H9 (cell line): ENCODE measurements around the gene JARID2. TPM values are rescaled to one million over a fixed set of nuclear protein-coding genes. Genes with fewer than 3 reads are reported as not detected.

ENCODE experiments used
- DNase-seq: peaks from one replicate; pipeline ENCODE4 v3.0.0-alpha.2; 2017
- H2AFZ ChIP-seq: one replicate; pipeline ENCODE4 v1.6.1; 2013; ENCODE audit warnings: mild to moderate bottlenecking, low read length, control low read depth, moderate library complexity
- H2AK5ac ChIP-seq: 2 replicates; pipeline ENCODE4 v1.6.1; 2013; ENCODE audit warnings: low read length, control low read depth, mixed read lengths; ENCODE audit not compliant: insufficient read length
- H2BK120ac ChIP-seq: one replicate; pipeline ENCODE4 v1.6.1; 2013; ENCODE audit warnings: low read depth, mild to moderate bottlenecking, low read length, control low read depth, inconsistent platforms; ENCODE audit not compliant: poor library complexity, severe bottlenecking
- H2BK12ac ChIP-seq: 2 replicates; pipeline ENCODE4 v1.6.1; 2013; ENCODE audit warnings: low read length, control low read depth, mixed read lengths, low read depth; ENCODE audit not compliant: insufficient read length
- H2BK15ac ChIP-seq: 2 replicates; pipeline ENCODE4 v1.6.1; 2013; ENCODE audit warnings: low read depth, low read length, control low read depth
- H2BK20ac ChIP-seq: one replicate; pipeline ENCODE4 v1.6.1; 2013; ENCODE audit warnings: low read depth, mild to moderate bottlenecking, low read length, control low read depth, inconsistent platforms; ENCODE audit not compliant: poor library complexity, severe bottlenecking
- H2BK5ac ChIP-seq: 2 replicates; pipeline ENCODE4 v1.6.1; 2013; ENCODE audit warnings: low read length, control low read depth, mixed read lengths; ENCODE audit not compliant: insufficient read length
- H3K14ac ChIP-seq: 2 replicates; pipeline ENCODE4 v1.6.1; 2013; ENCODE audit warnings: low read length, control low read depth; ENCODE audit not compliant: insufficient read depth
- H3K18ac ChIP-seq: 2 replicates; pipeline ENCODE4 v1.6.1; 2013; ENCODE audit warnings: low read depth, mild to moderate bottlenecking, mixed read lengths, low read length, control low read depth; ENCODE audit not compliant: insufficient read length
- H3K23ac ChIP-seq: 2 replicates; pipeline ENCODE4 v1.6.1; 2013; ENCODE audit warnings: low read length, control low read depth, mixed read lengths, low read depth; ENCODE audit not compliant: insufficient read length
- H3K23me2 ChIP-seq: 2 replicates; pipeline ENCODE4 v1.6.1; 2013; ENCODE audit warnings: low read depth, mild to moderate bottlenecking, mixed read lengths, low read length, control low read depth; ENCODE audit not compliant: insufficient read length, poor library complexity, severe bottlenecking
- H3K27ac ChIP-seq: 2 replicates; pipeline ENCODE4 v1.5.1; 2013; ENCODE audit warnings: low read length, control low read depth, mixed read lengths, low read depth; ENCODE audit not compliant: insufficient read length
- H3K27me3 ChIP-seq: 2 replicates; pipeline ENCODE4 v1.6.1; 2013; ENCODE audit warnings: low read length, control low read depth, inconsistent platforms; ENCODE audit not compliant: insufficient read depth
- H3K4ac ChIP-seq: 2 replicates; pipeline ENCODE4 v1.6.1; 2013; ENCODE audit warnings: low read depth, mild to moderate bottlenecking, control low read depth, inconsistent platforms, low read length, moderate library complexity
- H3K4me1 ChIP-seq: 2 replicates; pipeline ENCODE4 v1.6.1; 2013; ENCODE audit warnings: low read length, control low read depth, inconsistent platforms; ENCODE audit not compliant: insufficient read depth
- H3K4me2 ChIP-seq: 2 replicates; pipeline ENCODE4 v1.6.1; 2013; ENCODE audit warnings: low read length, control low read depth, mixed read lengths; ENCODE audit not compliant: insufficient read length, insufficient read depth
- H3K56ac ChIP-seq: 2 replicates; pipeline ENCODE4 v1.6.1; 2013; ENCODE audit warnings: low read depth, mild to moderate bottlenecking, mixed read lengths, low read length, control low read depth; ENCODE audit not compliant: insufficient read length
- H3K79me1 ChIP-seq: 2 replicates; pipeline ENCODE4 v1.6.1; 2013; ENCODE audit warnings: low read depth, mild to moderate bottlenecking, moderate library complexity, low read length, control low read depth, inconsistent platforms; ENCODE audit not compliant: insufficient read depth, poor library complexity, severe bottlenecking
- H3K79me2 ChIP-seq: 2 replicates; pipeline ENCODE4 v1.6.1; 2013; ENCODE audit warnings: low read length, control low read depth, inconsistent platforms; ENCODE audit not compliant: insufficient read depth
- H3K9ac ChIP-seq: 2 replicates; pipeline ENCODE4 v1.6.1; 2013; ENCODE audit warnings: low read length, control low read depth, mixed read lengths; ENCODE audit not compliant: insufficient read length; ENCODE audit errors: extremely low read depth
- H3K9me3 ChIP-seq: one replicate; pipeline ENCODE4 v1.6.1; 2013; ENCODE audit warnings: low read depth, low read length, inconsistent platforms; ENCODE audit not compliant: control insufficient read depth
- H3T11ph ChIP-seq: one replicate; pipeline ENCODE4 v1.6.1; 2013; ENCODE audit warnings: mild to moderate bottlenecking, low read length, control low read depth, inconsistent platforms
- H4K20me1 ChIP-seq: one replicate; pipeline ENCODE4 v1.6.1; 2013; ENCODE audit not compliant: control insufficient read depth, insufficient read length, insufficient read depth
- H4K5ac ChIP-seq: 2 replicates; pipeline ENCODE4 v1.6.1; 2013; ENCODE audit warnings: low read depth, mild to moderate bottlenecking, mixed read lengths, low read length, control low read depth; ENCODE audit not compliant: insufficient read length
- H4K8ac ChIP-seq: replicated peaks from 2 replicates; pipeline ENCODE4 v1.6.1; 2013; ENCODE audit warnings: low read length, control low read depth, mixed read lengths, low read depth; ENCODE audit not compliant: insufficient read length
- H4K91ac ChIP-seq: 2 replicates; pipeline ENCODE4 v1.6.1; 2013; ENCODE audit warnings: low read depth, mild to moderate bottlenecking, moderate library complexity, mixed read lengths, low read length, control low read depth; ENCODE audit not compliant: insufficient read length
- H3K27ac Mint-ChIP-seq, 3 experiments: 2 replicates in 2 of 3; 3 replicates in 1 of 3; pipeline ENCODE4 v1.8.0; 2020 to 2021; ENCODE audit warnings: mixed read lengths in 3 of 3, mild to moderate bottlenecking in 1 of 3, moderate library complexity in 1 of 3
- H3K27me3 Mint-ChIP-seq: 2 replicates; pipeline ENCODE4 v1.8.0; 2021; ENCODE audit warnings: low read depth, mild to moderate bottlenecking, moderate library complexity, mixed read lengths
- H3K36me3 Mint-ChIP-seq, 3 experiments: 2 replicates in 2 of 3; 3 replicates in 1 of 3; pipeline ENCODE4 v1.8.0; 2020 to 2021; ENCODE audit warnings: low read depth in 3 of 3, mixed read lengths in 3 of 3; ENCODE audit not compliant: insufficient read depth in 1 of 3
- H3K4me1 Mint-ChIP-seq, 2 experiments: 2 replicates each; pipeline ENCODE4 v1.8.0; 2020; ENCODE audit warnings: mixed read lengths in 2 of 2
- H3K4me3 Mint-ChIP-seq, 2 experiments: 2 replicates in 1 of 2; 3 replicates in 1 of 2; pipeline ENCODE4 v1.8.0; 2020 to 2021; ENCODE audit warnings: mild to moderate bottlenecking in 2 of 2, mixed read lengths in 2 of 2, moderate library complexity in 1 of 2
- H3K9me3 Mint-ChIP-seq, 2 experiments: 2 replicates in 1 of 2; 3 replicates in 1 of 2; pipeline ENCODE4 v1.8.0; 2020; ENCODE audit warnings: mild to moderate bottlenecking in 2 of 2, mixed read lengths in 2 of 2, moderate library complexity in 1 of 2
- WGBS: extraction: QIAGEN DNeasy Blood & Tissue Kit; methylation state at CpG from one replicate; pipeline ENCODE4 v1.1.7; 2013; ENCODE audit warnings: missing lambda C conversion rate, low lambda C conversion rate, mixed read lengths; ENCODE audit not compliant: insufficient read length; ENCODE audit errors: extremely low coverage; 5-methylcytosine and 5-hydroxymethylcytosine counted together
- total RNA-seq: library from RNA; stranded (reverse); gene quantifications from 2 replicates; pipeline ENCODE4 v1.2.1, GENCODE V29; 2021
- TF ChIP-seq, protein P1 (sequence below): fragments of 200-600 bp; sonication (generic); conservative IDR thresholded peaks from 3 replicates; pipeline ENCODE4 v1.8.0; 2021; ENCODE audit warnings: antibody characterized with exemption, mild to moderate bottlenecking

The JARID2 gene
- total RNA-seq, 1 experiment from 2014 or later, result 174 TPM

DNA sequence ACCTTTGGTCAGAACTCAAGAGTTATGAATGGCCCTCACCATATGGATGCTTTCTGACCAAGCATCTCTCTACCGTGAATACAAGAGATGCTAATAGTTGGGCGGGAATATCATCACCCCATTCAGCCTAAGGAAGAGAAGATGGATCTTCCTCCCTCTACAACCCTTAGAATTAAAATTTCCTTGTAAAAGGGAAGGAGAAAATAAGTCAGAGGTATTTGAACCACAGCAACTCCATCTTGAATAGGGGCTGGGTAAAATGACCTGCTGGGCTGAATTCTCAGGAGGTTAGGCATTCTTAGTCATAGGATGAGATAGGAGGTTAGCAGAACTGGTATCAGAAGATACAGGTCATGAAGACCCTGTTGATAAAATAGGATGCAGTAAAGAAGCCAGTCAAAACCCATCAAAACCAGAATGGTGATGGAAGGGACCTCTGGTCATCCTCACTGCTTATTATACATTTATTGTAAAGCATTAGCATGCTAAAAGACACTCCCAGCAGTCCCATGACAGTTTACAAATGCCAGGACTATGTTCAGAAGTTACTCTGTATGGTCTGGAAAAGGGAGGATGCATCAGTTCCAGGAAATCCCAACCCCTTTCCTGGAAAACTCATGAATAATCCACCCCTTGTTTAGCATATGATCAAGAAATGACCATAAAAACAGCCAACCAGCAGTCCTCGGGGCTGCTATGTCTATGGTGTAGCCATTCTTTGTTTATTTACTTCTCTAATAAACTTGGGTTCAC is 315.8 kb downstream of the JARID2 start:
- H3K27me3 ChIP-seq, result no peaks in the 10 kb centered on the region; the same call in 1 of the 2 replicates
- no peak overlapping the region for H2BK15ac ChIP-seq
- no peak overlapping the region for H3K27ac ChIP-seq
- no peaks in the 10 kb centered on the region for H3K23me2 ChIP-seq
- H2AFZ ChIP-seq, result no peak overlapping the region
- no peak overlapping the region for H3K4me2 ChIP-seq
- no peak overlapping the region for H3K56ac ChIP-seq
- Mint-ChIP-seq H3K4me1 (peaks cover 10 to 14% of the 10 kb centered on the region in 2 experiments), H3K27ac (no peak overlapping the region; a peak in 1 of 7 replicates), H3K27me3 (no peaks in the 10 kb centered on the region; the same call in 1 of the 2 replicates), H3K4me3 (no peak overlapping the region), H3K9me3 (no peaks in the 10 kb centered on the region), H3K36me3 (no peaks in the 10 kb centered on the region)
- DNase-seq, result no peak
- H3K4me1 ChIP-seq, result no peaks in the 10 kb centered on the region; the same call in 1 of the 2 replicates
- no peaks in the 10 kb centered on the region for H3K79me1 ChIP-seq
- no peak overlapping the region for H3K14ac ChIP-seq
- no peak overlapping the region for H2BK20ac ChIP-seq
- H4K5ac ChIP-seq, result no peak overlapping the region
- no peak overlapping the region for H3K23ac ChIP-seq
- no peak overlapping the region for H3T11ph ChIP-seq
- H3K4ac ChIP-seq, result no peak overlapping the region
- no peak overlapping the region for H2BK12ac ChIP-seq
- H4K91ac ChIP-seq, result no peak overlapping the region
- no peaks in the 10 kb centered on the region for H3K79me2 ChIP-seq
- H3K9ac ChIP-seq, result no peak overlapping the region
- no peak overlapping the region for H2BK120ac ChIP-seq
- TF ChIP-seq, protein P1, sequence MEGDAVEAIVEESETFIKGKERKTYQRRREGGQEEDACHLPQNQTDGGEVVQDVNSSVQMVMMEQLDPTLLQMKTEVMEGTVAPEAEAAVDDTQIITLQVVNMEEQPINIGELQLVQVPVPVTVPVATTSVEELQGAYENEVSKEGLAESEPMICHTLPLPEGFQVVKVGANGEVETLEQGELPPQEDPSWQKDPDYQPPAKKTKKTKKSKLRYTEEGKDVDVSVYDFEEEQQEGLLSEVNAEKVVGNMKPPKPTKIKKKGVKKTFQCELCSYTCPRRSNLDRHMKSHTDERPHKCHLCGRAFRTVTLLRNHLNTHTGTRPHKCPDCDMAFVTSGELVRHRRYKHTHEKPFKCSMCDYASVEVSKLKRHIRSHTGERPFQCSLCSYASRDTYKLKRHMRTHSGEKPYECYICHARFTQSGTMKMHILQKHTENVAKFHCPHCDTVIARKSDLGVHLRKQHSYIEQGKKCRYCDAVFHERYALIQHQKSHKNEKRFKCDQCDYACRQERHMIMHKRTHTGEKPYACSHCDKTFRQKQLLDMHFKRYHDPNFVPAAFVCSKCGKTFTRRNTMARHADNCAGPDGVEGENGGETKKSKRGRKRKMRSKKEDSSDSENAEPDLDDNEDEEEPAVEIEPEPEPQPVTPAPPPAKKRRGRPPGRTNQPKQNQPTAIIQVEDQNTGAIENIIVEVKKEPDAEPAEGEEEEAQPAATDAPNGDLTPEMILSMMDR, result no peak
- H3K18ac ChIP-seq, result no peak overlapping the region
- no CpG with 5 or more reads among the region's 3 CpGs for WGBS
- no peaks in the 10 kb centered on the region for H3K9me3 ChIP-seq
- H2BK5ac ChIP-seq, result no peak overlapping the region
- no peak overlapping the region for H4K8ac ChIP-seq
- H4K20me1 ChIP-seq, result no peaks in the 10 kb centered on the region
- no peak overlapping the region for H2AK5ac ChIP-seq
